Stimulated activated CD8-positive, alpha-beta memory T cell treated with anti-CD3 and anti-CD28 coated beads, Interleukin-15, amount 100 ng/mL, for 24 hours (primary cell): ENCODE results near the gene SLC7A14.
A peak's percentile ranks its signal among the peaks of the same experiment; 100 is the strongest.
"Not testable (repeated sequence)": the region's sequence is repeated elsewhere in the genome, so short reads cannot be mapped to it uniquely, and the experiment has no call there.

Experiments used
- DNase-seq: peaks from one replicate; pipeline ENCODE4 v3.0.0-alpha.2; 2020; ENCODE audit warnings: low read depth

Gene SLC7A14

GRCh38 chr3:170593634-170594033 lies 7.8 kb upstream of the SLC7A14 start:
- no peak for DNase-seq

- no peak for DNase-seq
Observed at GRCh38 chr3:170589113-170589512, 3.2 kb upstream of the SLC7A14 start.

GRCh38 chr3:170585008-170585936 lies 603 bp downstream of the SLC7A14 start:
- DNase-seq = no peak

GRCh38 chr3:170584585-170585007 lies 1.3 kb downstream of the SLC7A14 start:
- peak; percentile 22 for DNase-seq

GRCh38 chr3:170579646-170580045 lies 6.2 kb downstream of the SLC7A14 start:
- DNase-seq = no peak

GRCh38 chr3:170572665-170573253 lies 13.1 kb downstream of the SLC7A14 start:
- DNase-seq = no peak

- DNase-seq = not testable (repeated sequence)
Observed at GRCh38 chr3:170567598-170567997, 18.3 kb downstream of the SLC7A14 start.

GRCh38 chr3:170566413-170566812 lies 19.5 kb downstream of the SLC7A14 start:
- DNase-seq = no peak

GRCh38 chr3:170565495-170565894 lies 20.4 kb downstream of the SLC7A14 start:
- no peak for DNase-seq

GRCh38 chr3:170564664-170565063 lies 21.2 kb downstream of the SLC7A14 start:
- no peak for DNase-seq

- no peak for DNase-seq
Observed at GRCh38 chr3:170563712-170564423, 22.0 kb downstream of the SLC7A14 start.

GRCh38 chr3:170562080-170562479 lies 23.8 kb downstream of the SLC7A14 start:
- DNase-seq = no peak

- no peak for DNase-seq
Observed at GRCh38 chr3:170560717-170561382, 25.0 kb downstream of the SLC7A14 start.

GRCh38 chr3:170560296-170560695 lies 25.6 kb downstream of the SLC7A14 start:
- no peak for DNase-seq

GRCh38 chr3:170558427-170558826 lies 27.4 kb downstream of the SLC7A14 start:
- DNase-seq = no peak

- no peak for DNase-seq
Observed at GRCh38 chr3:170555329-170555728, 30.5 kb downstream of the SLC7A14 start.

- DNase-seq = no peak
Observed at GRCh38 chr3:170553788-170554757, 31.8 kb downstream of the SLC7A14 start.

GRCh38 chr3:170551252-170551651 lies 34.6 kb downstream of the SLC7A14 start:
- DNase-seq = no peak

GRCh38 chr3:170542704-170543103 lies 43.2 kb downstream of the SLC7A14 start:
- DNase-seq = no peak

- DNase-seq = no peak
Observed at GRCh38 chr3:170539897-170540296, 46.0 kb downstream of the SLC7A14 start.

GRCh38 chr3:170536712-170537111 lies 49.2 kb downstream of the SLC7A14 start:
- DNase-seq = no peak
